SK-N-SH treated with all-trans-retinoic acid at 6 μM for 48 hours (cell line): ENCODE results near the gene ZBTB47.

Experiments used
- ATAC-seq: fragments of 200-7000 bp; cut with Tn5 transposase; 3 replicates; pipeline ENCODE4 v1.9.1; 2020; ENCODE audit warnings: mild to moderate bottlenecking, moderate library complexity
- ARNTL ChIP-seq: fragments of 450-650 bp; formaldehyde crosslinking; IDR thresholded peaks from 2 replicates; pipeline ENCODE4 v1.5.0; 2020; ENCODE audit warnings: low read depth, mild to moderate bottlenecking, moderate library complexity, borderline replicate concordance
- BACH2 ChIP-seq: fragments of 250-450 bp; sonication (Bioruptor Pico); IDR thresholded peaks from 2 replicates; pipeline ENCODE4 v1.9.0; 2021; ENCODE audit warnings: mild to moderate bottlenecking, borderline replicate concordance
- CSDC2 ChIP-seq: fragments of 250-450 bp; sonication (Bioruptor Pico); IDR thresholded peaks from 2 replicates; pipeline ENCODE4 v1.5.0; 2020; ENCODE audit warnings: mild to moderate bottlenecking, moderate library complexity
- GLIS3 ChIP-seq: fragments of 250-450 bp; sonication (Bioruptor Pico); IDR thresholded peaks from 2 replicates; pipeline ENCODE4 v1.5.0; 2020; ENCODE audit warnings: mild to moderate bottlenecking, moderate library complexity
- ISL1 ChIP-seq: fragments of 250-450 bp; sonication (Bioruptor Pico); IDR thresholded peaks from 2 replicates; pipeline ENCODE4 v2.1.2; 2022; ENCODE audit warnings: mild to moderate bottlenecking, moderate library complexity
- OSR1 ChIP-seq: fragments of 250-450 bp; sonication (Bioruptor Pico); IDR thresholded peaks from 2 replicates; pipeline ENCODE4 v1.8.0; 2022; ENCODE audit warnings: moderate library complexity, mild to moderate bottlenecking, inconsistent platforms
- PPARA ChIP-seq: fragments of 250-450 bp; sonication (Bioruptor Pico); IDR thresholded peaks from 2 replicates; pipeline ENCODE4 v1.5.0; 2020; ENCODE audit warnings: mild to moderate bottlenecking, borderline replicate concordance
- RARB ChIP-seq: fragments of 250-450 bp; sonication (Bioruptor Pico); IDR thresholded peaks from 2 replicates; pipeline ENCODE4 v1.8.0; 2021; ENCODE audit warnings: mild to moderate bottlenecking, moderate library complexity
- SNAI2 ChIP-seq: fragments of 250-450 bp; sonication (Bioruptor Pico); IDR thresholded peaks from 2 replicates; pipeline ENCODE4 v1.5.0; 2020; ENCODE audit warnings: mild to moderate bottlenecking, moderate library complexity
- TCF4 ChIP-seq: fragments of 250-450 bp; sonication (Bioruptor Pico); IDR thresholded peaks from 2 replicates; pipeline ENCODE4 v1.8.0; 2021; ENCODE audit warnings: mild to moderate bottlenecking, moderate library complexity, borderline replicate concordance
- TOX ChIP-seq: fragments of 250-450 bp; sonication (Bioruptor Pico); IDR thresholded peaks from 2 replicates; pipeline ENCODE4 v1.8.0; 2021; ENCODE audit warnings: mild to moderate bottlenecking, moderate library complexity, borderline replicate concordance
- ZC3H10 ChIP-seq: fragments of 250-450 bp; sonication (Bioruptor Pico); IDR thresholded peaks from 2 replicates; pipeline ENCODE4 v1.5.1; 2021; ENCODE audit warnings: mild to moderate bottlenecking, moderate library complexity
- ZNF565 ChIP-seq: fragments of 450-650 bp; formaldehyde crosslinking; conservative IDR thresholded peaks from 2 replicates; pipeline ENCODE4 v1.5.0; 2020; ENCODE audit warnings: low read depth, mild to moderate bottlenecking, moderate library complexity
- TF ChIP-seq, protein P1 (sequence below): fragments of 250-450 bp; sonication (Bioruptor Pico); IDR thresholded peaks from 2 replicates; pipeline ENCODE4 v1.8.0; 2020; ENCODE audit warnings: mild to moderate bottlenecking, moderate library complexity, borderline replicate concordance
- TF ChIP-seq, protein P2 (sequence below): fragments of 250-450 bp; sonication (Bioruptor Pico); IDR thresholded peaks from 2 replicates; pipeline ENCODE4 v1.5.0; 2020; ENCODE audit warnings: mild to moderate bottlenecking, moderate library complexity

The ZBTB47 gene

DNA sequence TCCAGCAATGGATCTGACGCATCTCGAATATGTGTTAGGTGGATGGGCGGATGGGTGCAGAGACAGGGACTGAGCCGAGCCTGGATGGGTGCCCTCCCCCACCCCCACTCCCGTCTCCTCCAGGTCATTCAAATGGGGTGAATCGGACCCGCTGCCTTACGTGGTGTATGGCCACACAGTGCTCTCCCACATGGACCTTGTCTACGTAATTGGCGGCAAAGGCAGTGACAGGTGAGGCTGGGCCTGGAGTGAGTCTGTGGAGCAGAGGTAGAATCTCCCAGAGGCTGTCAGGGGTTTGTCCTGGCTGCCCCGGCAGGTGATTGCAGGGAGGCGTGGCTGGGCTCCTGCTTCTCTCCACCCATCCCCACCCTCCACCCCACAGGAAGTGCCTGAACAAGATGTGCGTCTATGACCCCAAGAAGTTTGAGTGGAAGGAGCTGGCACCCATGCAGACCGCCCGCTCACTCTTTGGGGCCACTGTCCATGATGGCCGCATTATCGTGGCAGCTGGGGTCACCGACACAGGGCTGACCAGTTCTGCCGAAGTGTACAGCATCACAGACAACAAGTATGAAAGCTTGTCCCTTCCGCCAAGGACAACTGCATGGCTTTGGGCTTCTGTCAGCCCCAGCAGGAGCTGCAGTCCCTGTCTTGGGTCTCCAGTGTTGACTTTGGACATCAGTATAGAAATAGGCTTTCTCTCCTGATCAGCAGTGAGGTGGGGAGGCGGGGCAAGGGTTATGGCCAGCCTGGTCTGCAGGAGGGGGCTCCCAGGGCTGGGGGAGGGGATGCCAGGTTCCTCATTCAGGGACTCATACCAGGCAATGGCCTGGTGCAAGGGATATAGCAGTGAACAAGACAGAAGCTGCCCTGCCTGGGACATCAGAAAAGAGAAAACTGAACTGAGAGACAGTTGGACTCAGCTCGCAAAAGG is 35.3 kb downstream of the ZBTB47 start:
- TF ChIP-seq TOX (no peak), ZC3H10 (no peak), OSR1 (CRISPR knock-in tag) (no peak), ARNTL (CRISPR knock-in tag) (no peak)
- TF ChIP-seq, protein P1, sequence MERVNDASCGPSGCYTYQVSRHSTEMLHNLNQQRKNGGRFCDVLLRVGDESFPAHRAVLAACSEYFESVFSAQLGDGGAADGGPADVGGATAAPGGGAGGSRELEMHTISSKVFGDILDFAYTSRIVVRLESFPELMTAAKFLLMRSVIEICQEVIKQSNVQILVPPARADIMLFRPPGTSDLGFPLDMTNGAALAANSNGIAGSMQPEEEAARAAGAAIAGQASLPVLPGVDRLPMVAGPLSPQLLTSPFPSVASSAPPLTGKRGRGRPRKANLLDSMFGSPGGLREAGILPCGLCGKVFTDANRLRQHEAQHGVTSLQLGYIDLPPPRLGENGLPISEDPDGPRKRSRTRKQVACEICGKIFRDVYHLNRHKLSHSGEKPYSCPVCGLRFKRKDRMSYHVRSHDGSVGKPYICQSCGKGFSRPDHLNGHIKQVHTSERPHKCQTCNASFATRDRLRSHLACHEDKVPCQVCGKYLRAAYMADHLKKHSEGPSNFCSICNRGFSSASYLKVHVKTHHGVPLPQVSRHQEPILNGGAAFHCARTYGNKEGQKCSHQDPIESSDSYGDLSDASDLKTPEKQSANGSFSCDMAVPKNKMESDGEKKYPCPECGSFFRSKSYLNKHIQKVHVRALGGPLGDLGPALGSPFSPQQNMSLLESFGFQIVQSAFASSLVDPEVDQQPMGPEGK (CRISPR knock-in tag), result no peak
- TF ChIP-seq, protein P2, sequence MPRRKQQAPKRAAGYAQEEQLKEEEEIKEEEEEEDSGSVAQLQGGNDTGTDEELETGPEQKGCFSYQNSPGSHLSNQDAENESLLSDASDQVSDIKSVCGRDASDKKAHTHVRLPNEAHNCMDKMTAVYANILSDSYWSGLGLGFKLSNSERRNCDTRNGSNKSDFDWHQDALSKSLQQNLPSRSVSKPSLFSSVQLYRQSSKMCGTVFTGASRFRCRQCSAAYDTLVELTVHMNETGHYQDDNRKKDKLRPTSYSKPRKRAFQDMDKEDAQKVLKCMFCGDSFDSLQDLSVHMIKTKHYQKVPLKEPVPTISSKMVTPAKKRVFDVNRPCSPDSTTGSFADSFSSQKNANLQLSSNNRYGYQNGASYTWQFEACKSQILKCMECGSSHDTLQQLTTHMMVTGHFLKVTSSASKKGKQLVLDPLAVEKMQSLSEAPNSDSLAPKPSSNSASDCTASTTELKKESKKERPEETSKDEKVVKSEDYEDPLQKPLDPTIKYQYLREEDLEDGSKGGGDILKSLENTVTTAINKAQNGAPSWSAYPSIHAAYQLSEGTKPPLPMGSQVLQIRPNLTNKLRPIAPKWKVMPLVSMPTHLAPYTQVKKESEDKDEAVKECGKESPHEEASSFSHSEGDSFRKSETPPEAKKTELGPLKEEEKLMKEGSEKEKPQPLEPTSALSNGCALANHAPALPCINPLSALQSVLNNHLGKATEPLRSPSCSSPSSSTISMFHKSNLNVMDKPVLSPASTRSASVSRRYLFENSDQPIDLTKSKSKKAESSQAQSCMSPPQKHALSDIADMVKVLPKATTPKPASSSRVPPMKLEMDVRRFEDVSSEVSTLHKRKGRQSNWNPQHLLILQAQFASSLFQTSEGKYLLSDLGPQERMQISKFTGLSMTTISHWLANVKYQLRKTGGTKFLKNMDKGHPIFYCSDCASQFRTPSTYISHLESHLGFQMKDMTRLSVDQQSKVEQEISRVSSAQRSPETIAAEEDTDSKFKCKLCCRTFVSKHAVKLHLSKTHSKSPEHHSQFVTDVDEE (CRISPR knock-in tag), result no peak
- ATAC-seq, result no peak

DNA sequence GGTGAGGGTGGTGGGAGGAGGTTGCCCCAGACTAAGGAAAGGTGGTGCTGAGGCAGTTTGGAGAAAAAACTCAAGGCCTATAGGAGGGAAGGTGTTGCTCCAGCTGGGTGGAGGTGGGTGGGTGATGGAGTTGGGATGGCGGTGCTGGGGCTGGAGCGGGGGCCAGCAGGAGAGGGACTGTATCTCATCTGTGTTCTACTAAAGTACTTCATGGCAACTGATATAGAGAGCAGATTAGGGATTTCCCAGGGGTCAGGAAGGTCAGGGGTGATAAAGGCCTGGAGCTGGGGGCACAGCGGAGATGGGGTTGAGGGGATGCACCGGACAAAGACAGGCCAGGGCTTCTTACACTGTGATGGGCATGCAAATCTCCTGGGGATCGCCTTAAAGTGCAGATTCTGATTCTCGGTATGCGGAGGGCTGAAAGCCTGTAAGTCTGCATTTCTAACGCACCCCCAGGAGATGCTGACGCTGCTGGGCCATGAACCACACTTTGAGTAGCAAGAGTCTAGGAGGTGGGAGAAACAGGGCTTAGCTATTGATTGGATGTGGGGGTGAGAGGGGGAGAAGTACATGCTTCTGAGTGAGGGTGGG is 36.0 kb downstream of the ZBTB47 start:
- no peak for TF ChIP-seq RARB (CRISPR knock-in tag)
- TF ChIP-seq ZC3H10, result no peak
- TF ChIP-seq CSDC2, result no peak
- TF ChIP-seq PPARA (CRISPR knock-in tag), result no peak
- no peak for TF ChIP-seq ARNTL (CRISPR knock-in tag)
- TF ChIP-seq ZNF565 (CRISPR knock-in tag), result no peak
- no peak for TF ChIP-seq TCF4 (CRISPR knock-in tag)
- TF ChIP-seq, all 23 proteins: peak for 0
- ATAC-seq, result no peak

DNA sequence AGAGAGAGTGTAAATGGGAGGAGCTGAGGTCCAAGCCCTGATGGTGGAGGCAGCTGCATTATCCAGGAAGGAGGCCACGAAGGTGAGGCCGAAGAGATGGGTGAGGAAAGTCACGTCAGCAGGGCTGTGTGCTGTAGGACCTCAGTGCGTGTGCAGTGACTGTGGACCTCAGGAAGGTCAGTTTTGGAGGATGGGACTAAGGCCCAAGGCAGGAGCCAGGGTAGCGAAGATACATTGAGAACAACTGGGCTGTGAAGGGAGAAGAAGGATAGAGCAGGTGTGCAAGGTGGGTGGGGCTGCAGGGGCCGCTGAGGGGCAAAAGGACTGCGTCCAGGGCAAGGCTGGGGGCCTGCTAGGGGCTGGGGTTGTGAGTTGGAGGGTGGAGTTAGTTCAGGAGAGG is 36.7 kb downstream of the ZBTB47 start:
- ATAC-seq, result no peak
- TF ChIP-seq OSR1 (CRISPR knock-in tag), result no peak

DNA sequence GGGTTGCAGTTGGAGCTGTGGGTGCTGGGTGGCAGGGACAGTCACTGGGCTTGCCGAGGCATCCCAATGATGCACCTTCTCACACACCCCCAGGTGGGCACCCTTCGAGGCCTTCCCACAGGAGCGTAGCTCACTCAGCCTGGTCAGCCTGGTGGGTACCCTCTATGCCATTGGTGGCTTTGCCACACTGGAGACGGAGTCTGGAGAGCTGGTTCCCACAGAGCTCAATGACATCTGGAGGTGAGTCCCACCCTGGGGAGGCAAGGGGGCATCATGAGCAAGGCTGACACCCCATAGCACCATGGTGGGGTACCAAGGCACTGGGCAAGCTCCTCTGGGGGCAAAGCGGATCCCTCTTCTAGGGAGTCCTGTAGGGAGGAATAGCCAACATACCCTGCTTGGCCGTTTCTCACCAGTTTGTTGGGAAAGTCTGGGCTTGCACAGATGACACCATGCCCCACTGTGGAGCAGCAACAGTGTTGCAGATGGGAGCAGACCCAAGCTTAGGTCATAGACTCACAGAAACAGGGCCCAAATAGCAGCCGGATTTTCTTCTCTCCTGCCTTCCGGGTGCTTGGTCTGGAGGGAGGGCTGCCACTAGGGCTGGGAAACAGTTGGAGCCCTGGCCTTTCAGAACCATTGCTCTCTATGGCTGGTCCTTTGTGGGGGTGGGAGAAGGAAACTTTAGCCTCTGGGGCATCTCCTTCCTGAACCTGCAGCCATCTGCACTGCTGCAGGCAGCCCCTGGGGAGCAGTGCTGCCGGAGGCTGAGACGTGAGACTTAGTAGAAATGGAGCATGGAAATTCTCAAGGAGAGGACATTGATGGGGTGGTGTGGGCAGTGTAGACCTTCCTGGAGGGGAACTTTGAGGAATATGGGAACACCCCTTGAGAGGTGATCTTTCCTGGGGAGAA is 37.5 kb downstream of the ZBTB47 start:
- TF ChIP-seq, protein P2 (CRISPR knock-in tag), result no peak
- TF ChIP-seq SNAI2 (CRISPR knock-in tag) (no peak), BACH2 (CRISPR knock-in tag) (no peak), PPARA (CRISPR knock-in tag) (no peak), CSDC2 (no peak), ISL1 (CRISPR knock-in tag) (no peak), ZNF565 (CRISPR knock-in tag) (no peak), GLIS3 (CRISPR knock-in tag) (no peak), TOX (no peak)
- ATAC-seq, result no peak
